Thymus (tissue), 11 donors: ENCODE data around the gene AMMECR1. TPM values are rescaled to one million over a fixed set of nuclear protein-coding genes. Genes with fewer than 3 reads are reported as not detected.

Experiments used
- DNase-seq, 9 donors: peaks; one replicate each; pipeline ENCODE4 v3.0.0-alpha.2; 2013; ENCODE audit warnings: low spot score in 9 of 9, low read depth in 6 of 9, missing footprints in 1 of 9
- H3K27ac ChIP-seq, 2 donors: one replicate each; pipeline ENCODE4 v1.5.1; 2013; ENCODE audit warnings: control low read depth in 1 of 2, low read depth in 1 of 2, low read length in 1 of 2, mild to moderate bottlenecking in 1 of 2, moderate library complexity in 1 of 2
- H3K27me3 ChIP-seq, 2 donors: one replicate each; pipeline ENCODE4 v1.5.1; 2013; ENCODE audit warnings: low read length in 1 of 2; ENCODE audit not compliant: control insufficient read depth in 2 of 2, insufficient read depth in 1 of 2
- H3K36me3 ChIP-seq, 2 donors: one replicate each; pipeline ENCODE4 v1.5.1; 2013; ENCODE audit warnings: low read length in 1 of 2, mild to moderate bottlenecking in 1 of 2, moderate library complexity in 1 of 2; ENCODE audit not compliant: control insufficient read depth in 2 of 2, insufficient read depth in 2 of 2
- H3K4me1 ChIP-seq, 2 donors: one replicate each; pipeline ENCODE4 v1.5.1; 2013; ENCODE audit warnings: low read length in 2 of 2; ENCODE audit not compliant: control insufficient read depth in 2 of 2, insufficient read depth in 2 of 2
- H3K4me3 ChIP-seq, 2 donors: one replicate each; pipeline ENCODE4 v1.5.1; 2013; ENCODE audit warnings: low read length in 2 of 2, control low read depth in 1 of 2, mild to moderate bottlenecking in 1 of 2
- H3K9me3 ChIP-seq, 2 donors: one replicate each; pipeline ENCODE4 v1.5.1; 2013; ENCODE audit warnings: low read length in 1 of 2, mild to moderate bottlenecking in 1 of 2; ENCODE audit not compliant: control insufficient read depth in 2 of 2, insufficient read depth in 1 of 2
- WGBS: extraction: QIAGEN DNeasy Blood & Tissue Kit; methylation state at CpG from one replicate; pipeline ENCODE4 v1.1.7; 2013; 5-methylcytosine and 5-hydroxymethylcytosine counted together
- polyA plus RNA-seq: library from polyadenylated mRNA; stranded (reverse); fragments of 200-250 nt; gene quantifications from one replicate; pipeline ENCODE4 v1.2.3, GENCODE V29; 2013
- total RNA-seq: library from RNA; stranded (reverse); fragments of 120-200 nt; gene quantifications from one replicate; pipeline ENCODE4 v1.2.4, GENCODE V29; 2013
- donor health status: healthy.

AMMECR1 gene
- total and polyA plus RNA-seq, 2 donors: 5.1 to 7.0 TPM

DNA sequence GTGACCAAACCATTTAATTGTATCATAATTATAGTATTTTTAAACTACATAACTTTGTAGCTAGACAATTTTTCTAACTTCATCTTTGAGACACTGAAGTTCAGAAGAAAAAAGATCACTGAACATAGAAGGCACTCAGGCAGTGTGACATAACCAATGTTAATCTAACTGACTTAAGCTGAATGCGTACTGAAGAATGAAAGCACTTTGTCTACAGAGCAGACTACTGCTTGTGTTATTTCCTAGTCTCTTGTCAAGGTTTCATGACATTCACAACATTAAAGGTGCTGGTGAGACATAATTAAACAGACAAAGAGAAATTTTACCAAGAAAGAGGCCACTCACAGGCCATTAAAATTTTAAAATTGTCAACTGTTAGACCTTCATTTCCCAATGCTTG is 13.5 kb downstream of the AMMECR1 start:
- Histone ChIP-seq H3K9me3 (no peaks in the 10 kb centered on the region), H3K36me3 (no peaks in the 10 kb centered on the region)
- WGBS: 94% methylated on average over 1 of the region's 1 CpG

DNA sequence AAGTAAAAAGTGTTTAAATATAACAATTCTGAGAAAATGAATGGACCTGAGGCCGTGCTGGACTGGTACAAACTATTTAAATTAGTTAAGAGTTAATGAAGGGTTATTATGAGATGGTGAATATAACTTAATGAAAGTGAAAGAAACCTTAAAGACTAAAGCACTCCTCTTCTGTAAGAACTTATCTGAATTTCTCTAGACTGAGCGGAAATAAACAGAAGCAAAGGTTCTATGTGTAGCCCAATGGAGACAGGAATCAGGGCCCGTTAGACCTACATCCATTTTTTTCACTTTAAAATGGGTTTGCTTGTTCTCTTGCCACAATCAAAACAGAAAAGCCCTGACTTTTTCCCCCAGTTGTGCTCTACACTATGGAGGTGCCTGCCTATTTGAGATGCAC is 14.9 kb downstream of the AMMECR1 start:
- H3K9me3 ChIP-seq: no peaks in the 10 kb centered on the region
- DNase-seq: no peak
- 97% methylated on average over 3 of the region's 3 CpGs for WGBS
- H3K4me3 ChIP-seq: no peak overlapping the region
- no peaks in the 10 kb centered on the region for H3K27me3 ChIP-seq
- H3K4me1 ChIP-seq: no peaks in the 10 kb centered on the region
- no peaks in the 10 kb centered on the region for H3K36me3 ChIP-seq
- no peak overlapping the region for H3K27ac ChIP-seq

More for the DNA sequence above, 13.5 kb downstream of the AMMECR1 start:
- Histone ChIP-seq H3K27ac (no peak overlapping the region), H3K4me1 (no peaks in the 10 kb centered on the region), H3K27me3 (no peaks in the 10 kb centered on the region), H3K4me3 (no peak overlapping the region)
- no peak for DNase-seq

DNA sequence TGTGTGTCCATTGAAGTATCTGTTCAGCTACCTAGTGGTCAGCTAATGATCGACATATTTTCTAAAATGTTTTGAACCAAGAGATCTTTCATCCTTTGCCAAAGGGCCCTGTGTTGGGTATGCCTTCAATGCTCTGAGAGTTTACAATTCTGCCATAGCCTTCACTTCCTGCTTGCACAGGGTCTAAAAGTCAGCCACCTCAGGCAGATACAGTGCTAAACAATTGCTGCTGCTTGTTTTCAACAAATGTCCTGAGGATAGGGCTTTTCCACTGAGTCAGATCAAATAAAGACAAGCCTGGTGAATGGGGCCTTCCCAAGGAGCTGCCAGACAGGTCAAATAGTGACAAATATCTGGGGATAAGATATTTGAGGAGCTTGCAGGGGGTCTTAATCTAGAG is 16.7 kb downstream of the AMMECR1 start:
- WGBS: 96% methylated on average over 1 of the region's 1 CpG
- Histone ChIP-seq H3K9me3 (no peaks in the 10 kb centered on the region), H3K27me3 (no peaks in the 10 kb centered on the region), H3K4me1 (no peaks in the 10 kb centered on the region), H3K4me3 (no peak overlapping the region), H3K36me3 (no peaks in the 10 kb centered on the region), H3K27ac (no peak overlapping the region)
- no peak for DNase-seq

DNA sequence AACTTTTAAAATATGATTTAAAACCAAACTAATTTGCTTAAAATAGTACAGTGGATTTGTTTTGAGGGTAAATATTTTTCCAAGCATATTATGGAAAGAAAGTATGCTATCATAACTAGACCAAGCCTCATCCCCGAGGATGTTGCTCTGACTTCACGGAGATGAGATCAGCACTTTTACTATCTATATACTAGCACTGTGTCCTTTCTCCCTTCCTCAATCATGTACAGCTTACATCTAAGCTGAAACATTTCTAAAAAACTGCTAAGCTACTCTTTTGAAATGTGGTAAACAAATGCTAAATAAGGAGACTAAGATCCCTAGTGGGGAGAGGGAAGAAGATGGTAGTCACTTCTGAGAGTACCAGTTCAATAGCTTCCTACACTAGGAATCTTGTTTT is 23.8 kb downstream of the AMMECR1 start:
- H3K4me1 ChIP-seq: no peaks in the 10 kb centered on the region
- H3K4me3 ChIP-seq: no peak overlapping the region
- DNase-seq: no peak
- no peaks in the 10 kb centered on the region for H3K27me3 ChIP-seq
- no peaks in the 10 kb centered on the region for H3K9me3 ChIP-seq
- no peak overlapping the region for H3K27ac ChIP-seq
- H3K36me3 ChIP-seq: no peaks in the 10 kb centered on the region
- 98% methylated on average over 2 of the region's 2 CpGs for WGBS

DNA sequence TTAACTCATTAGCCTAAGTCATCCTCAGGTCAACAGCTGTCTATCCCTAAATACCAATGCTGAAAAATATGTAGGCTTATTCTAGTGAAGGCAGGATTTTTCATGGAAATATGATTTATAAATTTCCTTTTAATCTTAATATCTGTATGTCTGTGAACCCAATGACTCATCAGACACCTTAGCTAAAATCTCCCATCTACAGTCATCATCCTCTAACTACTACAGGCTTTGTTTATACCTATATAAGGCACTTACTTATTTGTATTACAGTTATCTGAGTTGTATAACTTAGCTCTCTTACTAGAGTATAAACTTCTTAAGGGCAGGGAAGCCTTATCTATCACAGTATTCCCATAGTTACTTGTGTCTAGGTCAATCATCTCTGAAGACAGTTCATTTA is 24.2 kb downstream of the AMMECR1 start:
- Histone ChIP-seq H3K27me3 (no peaks in the 10 kb centered on the region), H3K4me3 (no peak overlapping the region), H3K9me3 (no peaks in the 10 kb centered on the region), H3K4me1 (no peaks in the 10 kb centered on the region), H3K27ac (no peak overlapping the region), H3K36me3 (no peaks in the 10 kb centered on the region)
- no peak for DNase-seq

DNA sequence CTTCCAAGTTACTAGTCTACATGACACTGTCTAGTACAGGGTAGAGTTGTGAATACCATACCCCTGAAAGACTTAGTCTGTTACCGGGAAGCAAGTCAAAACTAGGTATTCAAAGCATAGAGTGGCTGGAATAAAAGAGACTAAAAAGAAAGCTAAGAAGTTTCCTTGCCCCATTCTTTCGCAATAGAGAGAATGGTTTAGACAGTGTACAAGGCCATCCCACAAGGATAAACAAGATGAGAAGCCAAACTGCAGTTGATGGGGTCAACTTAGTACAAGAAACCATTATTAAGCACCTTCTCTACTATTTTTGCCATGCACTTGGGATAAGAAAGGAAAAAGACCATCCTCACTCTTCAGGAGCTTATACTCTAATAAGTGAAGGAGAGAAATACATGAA is 30.3 kb downstream of the AMMECR1 start:
- no peaks in the 10 kb centered on the region for H3K4me1 ChIP-seq
- 97% methylated on average over 2 of the region's 2 CpGs for WGBS
- H3K36me3 ChIP-seq: no peaks in the 10 kb centered on the region
- no peaks in the 10 kb centered on the region for H3K27me3 ChIP-seq
- no peaks in the 10 kb centered on the region for H3K9me3 ChIP-seq
- no peak overlapping the region for H3K27ac ChIP-seq
- no peak overlapping the region for H3K4me3 ChIP-seq
- no peak for DNase-seq

DNA sequence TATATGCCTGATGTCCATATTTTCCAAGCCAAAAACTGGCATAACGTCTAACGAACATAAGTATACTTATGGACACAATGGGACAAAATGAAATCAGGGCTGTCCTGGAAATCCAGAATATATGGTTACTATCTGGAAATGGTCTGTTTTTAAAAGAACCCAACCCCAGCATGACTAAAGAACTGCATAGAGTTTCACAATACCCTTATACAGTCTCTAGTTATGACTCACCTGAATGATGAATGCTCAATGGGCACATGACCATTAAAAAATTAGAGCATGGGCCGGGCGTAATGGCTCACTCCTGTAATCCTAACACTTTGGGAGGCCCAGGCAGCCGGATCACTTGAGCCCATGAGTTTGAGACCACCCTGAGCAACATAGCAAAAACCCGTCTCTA is 31.8 kb downstream of the AMMECR1 start:
- H3K27ac ChIP-seq: no peak overlapping the region
- no peaks in the 10 kb centered on the region for H3K4me1 ChIP-seq
- no peaks in the 10 kb centered on the region for H3K36me3 ChIP-seq
- DNase-seq: no peak
- H3K4me3 ChIP-seq: no peak overlapping the region
- no peaks in the 10 kb centered on the region for H3K9me3 ChIP-seq
- no peaks in the 10 kb centered on the region for H3K27me3 ChIP-seq
- 96% methylated on average over 6 of the region's 6 CpGs for WGBS

DNA sequence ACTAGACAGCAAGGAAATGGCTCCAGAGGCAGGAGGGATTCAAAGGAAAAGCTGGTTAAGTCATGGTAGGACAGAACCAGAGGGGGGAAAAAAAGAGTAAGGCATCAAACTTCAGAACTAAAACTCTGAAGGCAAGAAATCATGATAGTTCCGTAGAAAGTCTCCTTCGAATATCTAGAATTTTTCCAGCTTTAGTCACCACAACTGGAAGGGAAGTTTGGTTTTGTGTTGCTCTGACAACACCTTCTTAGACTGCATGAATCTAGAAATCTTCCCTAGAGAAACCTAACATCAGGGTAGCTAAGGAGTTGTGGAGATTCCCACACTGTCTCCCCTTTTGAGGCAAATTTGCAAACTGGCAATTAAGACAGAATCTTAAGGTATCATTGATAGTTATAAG is 33.7 kb downstream of the AMMECR1 start:
- Histone ChIP-seq H3K9me3 (no peaks in the 10 kb centered on the region), H3K4me1 (no peaks in the 10 kb centered on the region), H3K36me3 (no peaks in the 10 kb centered on the region), H3K27me3 (no peaks in the 10 kb centered on the region), H3K27ac (no peak overlapping the region), H3K4me3 (no peak overlapping the region)
- no peak for DNase-seq
- WGBS: 98% methylated on average over 2 of the region's 2 CpGs

DNA sequence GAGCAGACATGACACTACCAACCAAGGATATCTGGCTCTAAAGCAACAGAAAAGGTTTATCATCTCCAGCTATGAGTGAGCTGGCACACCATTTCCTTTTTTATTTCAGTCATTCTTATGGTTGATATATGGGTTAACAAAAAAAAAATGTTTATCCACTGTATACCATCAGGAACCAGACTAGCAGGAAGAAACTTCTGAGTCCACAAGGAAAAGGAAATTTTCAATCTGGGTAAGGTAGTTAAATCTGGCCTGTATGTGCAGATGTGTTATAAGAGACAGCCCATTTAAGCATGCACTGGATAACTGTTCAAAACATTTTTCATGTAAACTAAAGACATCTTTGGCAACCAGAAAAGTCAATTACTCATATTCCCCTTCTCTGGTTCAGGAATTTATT is 35.0 kb downstream of the AMMECR1 start:
- Histone ChIP-seq H3K9me3 (no peaks in the 10 kb centered on the region), H3K4me1 (no peaks in the 10 kb centered on the region)

DNA sequence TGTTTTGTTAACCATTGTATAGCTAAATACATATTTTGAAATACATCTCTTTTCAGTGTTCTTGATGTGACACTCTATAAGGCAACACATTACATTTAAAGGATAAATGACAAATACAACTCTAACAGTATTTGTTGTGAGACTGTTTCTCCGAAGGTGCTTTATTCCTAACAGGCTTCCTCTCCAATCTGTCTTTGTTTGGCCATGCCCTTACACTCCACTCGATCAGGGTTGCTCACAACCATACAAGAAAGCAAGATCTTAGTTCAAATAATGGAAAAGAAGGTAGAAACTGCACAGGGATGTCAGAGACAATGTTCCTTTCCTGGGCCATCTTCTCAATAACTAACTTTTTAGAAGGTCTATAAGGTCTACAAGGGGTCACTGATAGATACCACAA is 36.5 kb downstream of the AMMECR1 start:
- Histone ChIP-seq H3K9me3 (no peaks in the 10 kb centered on the region), H3K36me3 (no peaks in the 10 kb centered on the region), H3K27ac (no peak overlapping the region), H3K4me1 (no peaks in the 10 kb centered on the region), H3K4me3 (no peak overlapping the region), H3K27me3 (no peaks in the 10 kb centered on the region)
- no peak for DNase-seq
- 98% methylated on average over 2 of the region's 2 CpGs for WGBS

More for the DNA sequence above, 35.0 kb downstream of the AMMECR1 start:
- Histone ChIP-seq H3K27ac (no peak overlapping the region), H3K4me3 (no peak overlapping the region), H3K36me3 (no peaks in the 10 kb centered on the region), H3K27me3 (no peaks in the 10 kb centered on the region)
- no peak for DNase-seq
